Astrocyte of the hippocampus (primary cell): ENCODE measurements around the gene NLGN4X.

Source experiments
- DNase-seq: peaks from one replicate; pipeline ENCODE4 v3.0.0; 2011; ENCODE audit warnings: low read depth, low spot score

The NLGN4X gene

DNA sequence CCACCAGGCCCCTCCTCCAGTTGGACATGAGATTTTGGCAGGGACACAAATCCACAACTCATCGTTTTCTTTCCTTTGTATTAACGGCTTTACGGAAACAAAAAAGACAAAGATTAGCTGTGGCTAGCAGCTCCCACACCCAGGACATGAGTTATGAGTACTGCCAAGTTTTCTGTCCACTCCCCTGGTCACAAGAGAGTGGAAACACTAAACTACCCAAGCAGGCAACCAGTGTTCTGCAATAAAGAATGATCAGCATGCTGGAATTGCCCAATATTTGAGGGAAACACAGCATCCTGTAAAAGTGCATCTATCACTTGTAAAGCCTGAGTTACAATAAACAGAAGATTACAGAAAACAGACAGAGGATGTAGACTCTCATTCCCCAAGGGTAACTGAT lies 358.4 kb downstream of the NLGN4X start:
- peak; percentile 3 for DNase-seq

DNA sequence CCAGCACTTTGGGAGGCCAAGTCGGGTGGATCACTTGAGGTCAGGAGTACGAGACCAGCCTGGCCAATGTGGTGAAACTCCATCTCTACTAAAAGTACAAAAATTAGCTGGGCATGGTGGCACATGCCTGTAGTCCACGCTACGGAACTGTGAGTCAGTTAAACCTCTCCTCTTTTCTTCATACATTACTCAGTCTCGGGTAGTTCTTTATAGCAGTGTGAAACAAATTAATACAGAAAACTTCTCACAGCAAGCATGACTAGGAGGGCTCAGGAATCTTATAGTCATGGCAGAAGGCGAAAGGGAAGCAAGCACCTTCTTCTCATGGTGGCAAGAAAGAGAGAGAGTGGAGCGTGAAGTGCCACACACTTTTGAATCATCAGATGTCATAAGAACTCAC lies 358.9 kb downstream of the NLGN4X start:
- DNase-seq: no peak

DNA sequence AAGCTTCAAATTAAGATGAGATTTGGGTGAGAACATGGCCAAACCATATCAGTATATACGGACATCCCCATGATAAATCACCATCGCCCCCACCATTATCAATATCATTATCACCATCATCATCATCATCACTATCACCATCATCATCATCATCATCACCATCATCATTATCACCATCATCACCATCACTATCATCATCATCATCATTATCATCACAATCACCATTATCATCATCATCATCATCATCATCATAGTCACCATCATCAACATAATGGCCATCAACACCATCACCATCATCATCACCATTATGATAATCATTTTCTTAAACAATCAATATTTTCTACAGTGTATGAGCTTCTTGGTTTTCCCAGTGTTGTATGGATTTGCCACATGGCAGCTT lies 360.9 kb downstream of the NLGN4X start:
- DNase-seq: no peak

DNA sequence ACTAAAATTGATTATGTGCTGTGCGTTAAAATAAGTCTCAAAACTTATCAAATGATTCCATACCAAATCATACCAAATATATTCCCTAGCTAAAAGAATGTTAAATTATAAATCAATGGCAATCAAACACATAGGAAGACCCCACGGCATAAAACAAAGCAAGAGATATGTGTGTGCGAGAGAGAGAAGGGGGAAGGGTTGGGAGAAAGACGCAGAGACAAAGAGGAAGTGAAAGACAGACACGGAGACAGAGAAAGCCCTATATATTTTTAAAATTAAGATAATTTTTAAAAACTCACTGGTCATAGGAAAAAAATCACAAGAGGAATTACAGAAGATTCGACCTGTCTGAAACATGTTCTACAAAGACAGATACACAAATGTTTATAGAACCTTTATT lies 371.4 kb downstream of the NLGN4X start:
- DNase-seq: no peak

DNA sequence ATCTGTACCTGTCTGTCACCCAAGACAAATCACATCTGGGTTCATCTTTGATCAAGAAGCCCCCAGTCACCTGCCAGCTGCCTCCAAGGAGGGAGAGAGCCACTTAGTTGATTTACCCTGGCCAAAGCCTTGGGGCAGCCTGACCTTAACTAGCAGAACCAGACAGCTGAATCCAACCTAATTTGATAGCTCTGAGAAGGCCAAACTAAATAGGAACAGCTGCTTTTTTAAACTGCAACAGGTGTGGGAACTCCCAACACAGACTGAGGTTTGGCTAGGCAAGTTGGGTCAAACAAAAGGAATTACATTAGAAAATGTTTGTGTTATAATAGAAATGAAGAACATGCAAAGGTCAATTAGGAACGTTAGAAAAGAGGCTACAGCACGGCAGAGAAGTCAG lies 375.7 kb downstream of the NLGN4X start:
- DNase-seq: no peak

DNA sequence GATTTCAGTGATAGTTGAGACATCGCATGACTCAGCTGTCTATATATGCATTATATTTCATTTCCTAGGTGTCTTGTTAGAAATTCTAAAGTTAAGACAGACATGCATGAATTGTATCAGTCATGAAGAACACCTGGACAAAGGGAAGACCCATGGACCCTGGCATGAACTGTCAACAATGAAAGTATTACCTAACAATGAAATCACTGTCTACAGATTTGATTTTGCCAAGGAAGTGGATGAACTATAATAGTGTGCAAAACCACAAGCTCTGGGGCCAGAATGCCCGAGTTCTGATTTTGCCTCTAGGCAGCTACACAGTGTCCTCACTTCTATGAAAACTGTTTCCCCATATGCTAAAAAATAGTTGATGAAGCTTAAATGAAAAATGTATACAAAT lies 386.1 kb downstream of the NLGN4X start:
- DNase-seq: no peak
